SU-DHL-6 (cell line): ENCODE results near the gene CTRB2.
"Not testable (repeated sequence)": the region's sequence is repeated elsewhere in the genome, so short reads cannot be mapped to it uniquely, and the experiment has no call there.

Experiments used
- H2AFZ ChIP-seq: fragments of 200-600 bp; sonication (generic); 2 replicates; pipeline ENCODE4 v1.6.1; 2014; ENCODE audit warnings: low read depth, mild to moderate bottlenecking, moderate library complexity, mixed read lengths, antibody characterized with exemption, low read length; ENCODE audit not compliant: severe bottlenecking
- H3F3A ChIP-seq: fragments of 200-600 bp; shearing (Covaris generic); 2 replicates; pipeline ENCODE4 v1.6.0; 2016; ENCODE audit warnings: antibody characterized with exemption, mild to moderate bottlenecking; ENCODE audit not compliant: insufficient read depth
- H3K27ac ChIP-seq: fragments of 200-600 bp; sonication (generic); 2 replicates; pipeline ENCODE4 v1.5.1; 2016; ENCODE audit warnings: low read depth, mild to moderate bottlenecking, low read length, moderate library complexity, mixed read lengths
- H3K27me3 ChIP-seq: fragments of 200-600 bp; sonication (generic), shearing (Covaris generic); 2 replicates; pipeline ENCODE4 v1.6.0; 2014; ENCODE audit warnings: mild to moderate bottlenecking, low read length
- H3K36me3 ChIP-seq: fragments of 200-600 bp; sonication (generic); 2 replicates; pipeline ENCODE4 v1.6.1; 2014; ENCODE audit warnings: mild to moderate bottlenecking, low read length, mixed read lengths
- H3K4me2 ChIP-seq: fragments of 300-600, 200-600 bp; shearing (Covaris generic), sonication (generic); 2 replicates; pipeline ENCODE4 v1.6.0; 2014; ENCODE audit warnings: low read length, low read depth, mild to moderate bottlenecking; ENCODE audit not compliant: poor library complexity, severe bottlenecking
- H3K4me3 ChIP-seq: fragments of 200-600 bp; sonication (generic); 2 replicates; pipeline ENCODE4 v1.5.1; 2014; ENCODE audit warnings: antibody characterized with exemption, low read length, mild to moderate bottlenecking, mixed read lengths; ENCODE audit not compliant: insufficient read depth, poor library complexity, severe bottlenecking
- H3K79me2 ChIP-seq: fragments of 200-600 bp; sonication (generic); 2 replicates; pipeline ENCODE4 v1.6.1; 2014; ENCODE audit warnings: mild to moderate bottlenecking, low read length, moderate library complexity; ENCODE audit not compliant: insufficient read depth
- H3K9ac ChIP-seq: fragments of 200-600 bp; sonication (generic); 2 replicates; pipeline ENCODE4 v1.7.0; 2014; ENCODE audit warnings: mild to moderate bottlenecking, low read length
- H3K9me2 ChIP-seq: fragments of 200-600 bp; sonication (generic); replicated peaks from 2 replicates; pipeline ENCODE4 v1.6.1; 2014; ENCODE audit warnings: low read length; ENCODE audit not compliant: insufficient read depth
- H3K9me3 ChIP-seq: fragments of 200-600 bp; sonication (generic); 2 replicates; pipeline ENCODE4 v1.6.1; 2014; ENCODE audit warnings: low read length, mixed read lengths; ENCODE audit not compliant: insufficient read depth
- H4K20me1 ChIP-seq: fragments of 200-600 bp; sonication (generic); 2 replicates; pipeline ENCODE4 v1.6.1; 2014; ENCODE audit warnings: low read depth, mild to moderate bottlenecking, antibody characterized with exemption, low read length, moderate library complexity, mixed read lengths
- EZH2phosphoT487 ChIP-seq: fragments of 200-600 bp; sonication (generic), shearing (Covaris generic); conservative IDR thresholded peaks from 2 replicates; pipeline ENCODE4 v1.6.1; 2018; ENCODE audit warnings: mild to moderate bottlenecking, antibody characterized with exemption, low read length, moderate library complexity, mixed read lengths
- TF ChIP-seq, protein P1 (sequence below): fragments of 200-600 bp; sonication (generic); IDR thresholded peaks from one replicate; pipeline ENCODE4 v1.5.1; 2017; ENCODE audit warnings: antibody characterized with exemption, mild to moderate bottlenecking, low read length, moderate library complexity; ENCODE audit not compliant: insufficient read depth, poor library complexity, severe bottlenecking

CTRB2 gene

DNA sequence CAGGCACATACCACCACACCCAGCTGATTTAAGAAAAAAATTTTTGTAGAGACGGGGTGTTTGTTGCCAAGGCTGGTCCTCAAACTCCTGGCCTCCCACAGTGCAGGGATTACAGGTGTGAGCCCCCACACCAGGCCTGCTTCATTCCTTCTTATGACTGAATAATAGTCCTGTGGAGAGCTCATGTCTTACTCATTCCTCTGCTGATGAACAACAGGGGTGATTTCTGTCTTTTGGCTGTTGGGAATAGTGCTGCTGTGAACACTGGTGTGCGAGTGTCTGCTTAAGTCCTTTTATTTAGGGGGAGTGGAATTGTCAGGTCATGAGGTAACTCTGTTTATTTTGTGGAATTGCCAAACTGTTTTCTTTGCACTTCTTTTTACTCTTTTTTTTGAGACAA lies 9.2 kb upstream of the CTRB2 start:
- TF ChIP-seq, protein P1, sequence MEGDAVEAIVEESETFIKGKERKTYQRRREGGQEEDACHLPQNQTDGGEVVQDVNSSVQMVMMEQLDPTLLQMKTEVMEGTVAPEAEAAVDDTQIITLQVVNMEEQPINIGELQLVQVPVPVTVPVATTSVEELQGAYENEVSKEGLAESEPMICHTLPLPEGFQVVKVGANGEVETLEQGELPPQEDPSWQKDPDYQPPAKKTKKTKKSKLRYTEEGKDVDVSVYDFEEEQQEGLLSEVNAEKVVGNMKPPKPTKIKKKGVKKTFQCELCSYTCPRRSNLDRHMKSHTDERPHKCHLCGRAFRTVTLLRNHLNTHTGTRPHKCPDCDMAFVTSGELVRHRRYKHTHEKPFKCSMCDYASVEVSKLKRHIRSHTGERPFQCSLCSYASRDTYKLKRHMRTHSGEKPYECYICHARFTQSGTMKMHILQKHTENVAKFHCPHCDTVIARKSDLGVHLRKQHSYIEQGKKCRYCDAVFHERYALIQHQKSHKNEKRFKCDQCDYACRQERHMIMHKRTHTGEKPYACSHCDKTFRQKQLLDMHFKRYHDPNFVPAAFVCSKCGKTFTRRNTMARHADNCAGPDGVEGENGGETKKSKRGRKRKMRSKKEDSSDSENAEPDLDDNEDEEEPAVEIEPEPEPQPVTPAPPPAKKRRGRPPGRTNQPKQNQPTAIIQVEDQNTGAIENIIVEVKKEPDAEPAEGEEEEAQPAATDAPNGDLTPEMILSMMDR: no peak
- no peak for TF ChIP-seq EZH2phosphoT487
- H3K4me3 ChIP-seq: no peak overlapping the region
- no peaks in the 10 kb centered on the region for H3K36me3 ChIP-seq
- H3K9me3 ChIP-seq: no peaks in the 10 kb centered on the region
- H3K9ac ChIP-seq: no peak overlapping the region
- H3K27me3 ChIP-seq: no peaks in the 10 kb centered on the region
- H3K27ac ChIP-seq: no peak overlapping the region
- no peaks in the 10 kb centered on the region for H3F3A ChIP-seq
- H3K9me2 ChIP-seq: no peaks in the 10 kb centered on the region
- H3K4me2 ChIP-seq: no peak overlapping the region
- no peak overlapping the region for H2AFZ ChIP-seq
- H4K20me1 ChIP-seq: no peaks in the 10 kb centered on the region
- no peaks in the 10 kb centered on the region for H3K79me2 ChIP-seq

DNA sequence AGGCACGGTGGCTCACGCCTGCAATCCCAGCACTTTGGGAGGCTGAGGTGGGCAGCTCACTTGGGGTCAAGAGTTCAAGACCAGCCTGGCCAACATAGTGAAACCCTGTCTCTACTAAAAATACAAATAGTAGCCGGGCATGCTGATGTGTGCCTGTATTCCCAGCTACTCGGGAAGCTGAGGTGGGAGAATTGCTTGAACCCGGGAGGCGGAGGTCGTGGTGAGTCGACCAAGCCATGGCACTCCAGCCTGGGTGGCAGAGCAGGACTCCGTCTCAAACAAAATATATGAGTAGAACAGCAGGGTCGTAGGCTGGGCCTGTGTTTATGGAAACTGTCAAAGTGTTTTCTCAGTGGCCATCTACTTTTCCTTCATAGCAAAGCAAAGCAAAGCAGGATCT lies 4.3 kb upstream of the CTRB2 start:
- H3K4me3 ChIP-seq, H3K27ac ChIP-seq, H2AFZ ChIP-seq, H3F3A ChIP-seq, H4K20me1 ChIP-seq, H3K4me2 ChIP-seq, H3K9me2 ChIP-seq, H3K9me3 ChIP-seq, H3K27me3 ChIP-seq, H3K9ac ChIP-seq, H3K36me3 ChIP-seq, H3K79me2 ChIP-seq: not testable (repeated sequence)

DNA sequence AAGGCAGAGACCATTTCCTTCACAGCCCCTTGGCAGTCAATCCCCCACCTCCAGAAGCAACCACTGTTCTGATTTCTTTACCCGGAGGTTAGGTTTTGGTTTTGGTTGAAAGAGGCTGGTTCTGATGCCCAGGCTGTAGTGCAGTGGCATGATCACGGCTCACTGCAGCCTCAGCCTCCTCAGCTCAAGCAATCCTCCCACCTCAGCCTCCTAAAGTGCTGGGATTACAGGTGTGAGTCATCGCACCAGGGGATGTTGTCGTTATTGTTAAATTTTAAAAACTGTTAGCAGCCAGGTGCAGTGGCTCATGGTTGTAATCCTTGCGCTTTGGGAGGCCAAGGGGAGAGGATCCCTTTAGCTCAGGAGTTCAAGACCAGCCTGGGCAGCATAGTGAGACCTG lies 3.0 kb upstream of the CTRB2 start:
- TF ChIP-seq, protein P1: no peak
- TF ChIP-seq EZH2phosphoT487: no peak
- Histone ChIP-seq H3K36me3 (no peaks in the 10 kb centered on the region), H2AFZ (no peak overlapping the region), H3K4me2 (no peak overlapping the region), H3K27ac (no peak overlapping the region), H3K9me3 (no peaks in the 10 kb centered on the region), H3K79me2 (no peaks in the 10 kb centered on the region), H3K27me3 (no peaks in the 10 kb centered on the region), H4K20me1 (no peaks in the 10 kb centered on the region), H3K4me3 (no peak overlapping the region), H3F3A (no peaks in the 10 kb centered on the region), H3K9ac (no peak overlapping the region), H3K9me2 (no peaks in the 10 kb centered on the region)

DNA sequence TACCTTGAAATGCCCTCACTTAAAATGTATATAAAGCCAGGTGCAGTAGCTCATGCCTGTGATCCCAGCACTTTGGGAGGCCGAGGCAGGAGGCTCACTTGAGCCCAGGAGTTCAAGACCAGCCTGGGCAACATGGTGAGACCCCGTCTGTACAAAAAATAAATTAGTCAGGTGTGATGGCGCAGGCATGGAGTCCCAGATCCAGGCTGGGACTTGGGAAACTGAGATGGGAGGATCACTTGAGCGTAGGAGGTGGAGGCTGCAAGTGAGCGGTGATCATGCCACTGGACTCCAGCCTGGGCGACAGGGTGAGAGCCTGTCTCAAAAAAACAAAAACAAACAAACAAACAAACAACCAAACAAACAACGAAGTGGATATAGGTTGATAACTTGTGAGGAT lies 2.6 kb upstream of the CTRB2 start:
- not testable (repeated sequence) for H2AFZ ChIP-seq, H3K9ac ChIP-seq, H3K36me3 ChIP-seq, H3K27me3 ChIP-seq, H3K9me2 ChIP-seq, H3K4me2 ChIP-seq, H3K4me3 ChIP-seq, H4K20me1 ChIP-seq, H3K27ac ChIP-seq, H3F3A ChIP-seq, H3K79me2 ChIP-seq, H3K9me3 ChIP-seq
